Measurements from ENCODE around the gene CCDC88C. TPM values are rescaled to one million over a fixed set of nuclear protein-coding genes. Genes with fewer than 3 reads are reported as not detected.

Gene CCDC88C
- total and polyA plus RNA-seq, 2 experiments from 2014 or later, result 23.6 to 60.7 TPM

DNA sequence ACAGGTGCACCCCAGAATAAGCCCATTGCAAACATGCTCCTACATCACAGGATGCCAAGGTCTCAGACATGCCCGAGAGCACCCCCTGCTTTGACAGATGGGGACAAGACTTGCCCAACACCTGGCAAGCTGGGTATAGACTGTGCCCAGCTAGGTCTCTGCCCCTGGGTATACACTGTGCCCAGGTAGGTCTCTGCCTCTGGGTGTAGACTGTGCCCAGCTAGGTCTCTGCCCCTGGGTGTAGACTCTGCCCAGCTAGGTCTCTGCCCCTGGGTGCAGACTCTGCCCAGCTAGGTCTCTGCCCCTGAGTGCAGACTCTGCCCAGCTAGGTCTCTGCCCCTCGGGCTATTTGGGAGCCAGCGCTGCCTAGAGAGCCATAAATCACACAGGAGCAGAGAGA is 85.9 kb downstream of the CCDC88C start:
- H3K4me3 Mint-ChIP-seq, result no peak overlapping the region
- H3K27me3 ChIP-seq (ENCODE audit: insufficient read depth), result no peaks in the 10 kb centered on the region

More for the DNA sequence above, 85.9 kb downstream of the CCDC88C start:
- Histone ChIP-seq H2AFZ (no peak overlapping the region), H3K4me2 (no peak overlapping the region), H3K4me3 (no peak overlapping the region), H3K4me1 (ENCODE audit: insufficient read depth) (no peaks in the 10 kb centered on the region), H3K27ac (ENCODE audit: low read depth) (no peak overlapping the region), H3K9me2 (ENCODE audit: insufficient read depth) (no peaks in the 10 kb centered on the region), H3F3A (replicated peaks; ENCODE audit: low read depth) (no peaks in the 10 kb centered on the region), H3K79me2 (replicated peaks; ENCODE audit: insufficient read depth) (no peaks in the 10 kb centered on the region), H4K20me1 (replicated peaks; ENCODE audit: insufficient read depth) (no peaks in the 10 kb centered on the region; the same call in 1 of the 2 replicates), H3K36me3 (ENCODE audit: insufficient read depth) (no peaks in the 10 kb centered on the region)
- H3K9me3 Mint-ChIP-seq, result no peaks in the 10 kb centered on the region
- ATAC-seq (no peak), DNase-seq (ENCODE audit: low spot score) (no peak)
- H3K4me1 Mint-ChIP-seq, result peaks cover 2% of the 10 kb centered on the region; the same call in 2 of the 3 replicates
- no peak overlapping the region for H3K27ac Mint-ChIP-seq
- peaks cover 9% of the 10 kb centered on the region for H3K27me3 Mint-ChIP-seq (ENCODE audit: insufficient read depth, low read depth, poor library complexity)
- H3K36me3 Mint-ChIP-seq (ENCODE audit: low read depth), result peaks cover 9% of the 10 kb centered on the region; the same call in 2 of the 3 replicates
- no peak for TF ChIP-seq JUNB (IDR thresholded peaks at IDR 0.05; ENCODE audit: unreplicated experiment)
- TF ChIP-seq ZNF331 (CRISPR knock-in tag; IDR thresholded peaks at IDR 0.05; ENCODE audit: low read depth), result no peak
- no peak for TF ChIP-seq EZH2 (IDR thresholded peaks at IDR 0.05; ENCODE audit: low read depth, unreplicated experiment)
- TF ChIP-seq EZH2phosphoT487 (IDR thresholded peaks at IDR 0.05; ENCODE audit: unreplicated experiment), result no peak
- TF ChIP-seq NANOG (IDR thresholded peaks at IDR 0.05; ENCODE audit: borderline replicate concordance), result no peak
- TF ChIP-seq, protein P1, sequence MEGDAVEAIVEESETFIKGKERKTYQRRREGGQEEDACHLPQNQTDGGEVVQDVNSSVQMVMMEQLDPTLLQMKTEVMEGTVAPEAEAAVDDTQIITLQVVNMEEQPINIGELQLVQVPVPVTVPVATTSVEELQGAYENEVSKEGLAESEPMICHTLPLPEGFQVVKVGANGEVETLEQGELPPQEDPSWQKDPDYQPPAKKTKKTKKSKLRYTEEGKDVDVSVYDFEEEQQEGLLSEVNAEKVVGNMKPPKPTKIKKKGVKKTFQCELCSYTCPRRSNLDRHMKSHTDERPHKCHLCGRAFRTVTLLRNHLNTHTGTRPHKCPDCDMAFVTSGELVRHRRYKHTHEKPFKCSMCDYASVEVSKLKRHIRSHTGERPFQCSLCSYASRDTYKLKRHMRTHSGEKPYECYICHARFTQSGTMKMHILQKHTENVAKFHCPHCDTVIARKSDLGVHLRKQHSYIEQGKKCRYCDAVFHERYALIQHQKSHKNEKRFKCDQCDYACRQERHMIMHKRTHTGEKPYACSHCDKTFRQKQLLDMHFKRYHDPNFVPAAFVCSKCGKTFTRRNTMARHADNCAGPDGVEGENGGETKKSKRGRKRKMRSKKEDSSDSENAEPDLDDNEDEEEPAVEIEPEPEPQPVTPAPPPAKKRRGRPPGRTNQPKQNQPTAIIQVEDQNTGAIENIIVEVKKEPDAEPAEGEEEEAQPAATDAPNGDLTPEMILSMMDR (conservative IDR thresholded peaks at IDR 0.05; ENCODE audit: low read depth in 2 of 2), result no peak
- TF ChIP-seq, protein P2, sequence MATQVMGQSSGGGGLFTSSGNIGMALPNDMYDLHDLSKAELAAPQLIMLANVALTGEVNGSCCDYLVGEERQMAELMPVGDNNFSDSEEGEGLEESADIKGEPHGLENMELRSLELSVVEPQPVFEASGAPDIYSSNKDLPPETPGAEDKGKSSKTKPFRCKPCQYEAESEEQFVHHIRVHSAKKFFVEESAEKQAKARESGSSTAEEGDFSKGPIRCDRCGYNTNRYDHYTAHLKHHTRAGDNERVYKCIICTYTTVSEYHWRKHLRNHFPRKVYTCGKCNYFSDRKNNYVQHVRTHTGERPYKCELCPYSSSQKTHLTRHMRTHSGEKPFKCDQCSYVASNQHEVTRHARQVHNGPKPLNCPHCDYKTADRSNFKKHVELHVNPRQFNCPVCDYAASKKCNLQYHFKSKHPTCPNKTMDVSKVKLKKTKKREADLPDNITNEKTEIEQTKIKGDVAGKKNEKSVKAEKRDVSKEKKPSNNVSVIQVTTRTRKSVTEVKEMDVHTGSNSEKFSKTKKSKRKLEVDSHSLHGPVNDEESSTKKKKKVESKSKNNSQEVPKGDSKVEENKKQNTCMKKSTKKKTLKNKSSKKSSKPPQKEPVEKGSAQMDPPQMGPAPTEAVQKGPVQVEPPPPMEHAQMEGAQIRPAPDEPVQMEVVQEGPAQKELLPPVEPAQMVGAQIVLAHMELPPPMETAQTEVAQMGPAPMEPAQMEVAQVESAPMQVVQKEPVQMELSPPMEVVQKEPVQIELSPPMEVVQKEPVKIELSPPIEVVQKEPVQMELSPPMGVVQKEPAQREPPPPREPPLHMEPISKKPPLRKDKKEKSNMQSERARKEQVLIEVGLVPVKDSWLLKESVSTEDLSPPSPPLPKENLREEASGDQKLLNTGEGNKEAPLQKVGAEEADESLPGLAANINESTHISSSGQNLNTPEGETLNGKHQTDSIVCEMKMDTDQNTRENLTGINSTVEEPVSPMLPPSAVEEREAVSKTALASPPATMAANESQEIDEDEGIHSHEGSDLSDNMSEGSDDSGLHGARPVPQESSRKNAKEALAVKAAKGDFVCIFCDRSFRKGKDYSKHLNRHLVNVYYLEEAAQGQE (IDR thresholded peaks at IDR 0.05; ENCODE audit: unreplicated experiment), result no peak
- TF ChIP-seq POLR2AphosphoS5 (IDR thresholded peaks at IDR 0.05; ENCODE audit: low read depth), result no peak
- no peak for TF ChIP-seq CREB1 (CRISPR knock-in tag; IDR thresholded peaks at IDR 0.05; ENCODE audit: low read depth)
- no peak for TF ChIP-seq ZNF114 (CRISPR knock-in tag; IDR thresholded peaks at IDR 0.05)
- TF ChIP-seq, protein P3, sequence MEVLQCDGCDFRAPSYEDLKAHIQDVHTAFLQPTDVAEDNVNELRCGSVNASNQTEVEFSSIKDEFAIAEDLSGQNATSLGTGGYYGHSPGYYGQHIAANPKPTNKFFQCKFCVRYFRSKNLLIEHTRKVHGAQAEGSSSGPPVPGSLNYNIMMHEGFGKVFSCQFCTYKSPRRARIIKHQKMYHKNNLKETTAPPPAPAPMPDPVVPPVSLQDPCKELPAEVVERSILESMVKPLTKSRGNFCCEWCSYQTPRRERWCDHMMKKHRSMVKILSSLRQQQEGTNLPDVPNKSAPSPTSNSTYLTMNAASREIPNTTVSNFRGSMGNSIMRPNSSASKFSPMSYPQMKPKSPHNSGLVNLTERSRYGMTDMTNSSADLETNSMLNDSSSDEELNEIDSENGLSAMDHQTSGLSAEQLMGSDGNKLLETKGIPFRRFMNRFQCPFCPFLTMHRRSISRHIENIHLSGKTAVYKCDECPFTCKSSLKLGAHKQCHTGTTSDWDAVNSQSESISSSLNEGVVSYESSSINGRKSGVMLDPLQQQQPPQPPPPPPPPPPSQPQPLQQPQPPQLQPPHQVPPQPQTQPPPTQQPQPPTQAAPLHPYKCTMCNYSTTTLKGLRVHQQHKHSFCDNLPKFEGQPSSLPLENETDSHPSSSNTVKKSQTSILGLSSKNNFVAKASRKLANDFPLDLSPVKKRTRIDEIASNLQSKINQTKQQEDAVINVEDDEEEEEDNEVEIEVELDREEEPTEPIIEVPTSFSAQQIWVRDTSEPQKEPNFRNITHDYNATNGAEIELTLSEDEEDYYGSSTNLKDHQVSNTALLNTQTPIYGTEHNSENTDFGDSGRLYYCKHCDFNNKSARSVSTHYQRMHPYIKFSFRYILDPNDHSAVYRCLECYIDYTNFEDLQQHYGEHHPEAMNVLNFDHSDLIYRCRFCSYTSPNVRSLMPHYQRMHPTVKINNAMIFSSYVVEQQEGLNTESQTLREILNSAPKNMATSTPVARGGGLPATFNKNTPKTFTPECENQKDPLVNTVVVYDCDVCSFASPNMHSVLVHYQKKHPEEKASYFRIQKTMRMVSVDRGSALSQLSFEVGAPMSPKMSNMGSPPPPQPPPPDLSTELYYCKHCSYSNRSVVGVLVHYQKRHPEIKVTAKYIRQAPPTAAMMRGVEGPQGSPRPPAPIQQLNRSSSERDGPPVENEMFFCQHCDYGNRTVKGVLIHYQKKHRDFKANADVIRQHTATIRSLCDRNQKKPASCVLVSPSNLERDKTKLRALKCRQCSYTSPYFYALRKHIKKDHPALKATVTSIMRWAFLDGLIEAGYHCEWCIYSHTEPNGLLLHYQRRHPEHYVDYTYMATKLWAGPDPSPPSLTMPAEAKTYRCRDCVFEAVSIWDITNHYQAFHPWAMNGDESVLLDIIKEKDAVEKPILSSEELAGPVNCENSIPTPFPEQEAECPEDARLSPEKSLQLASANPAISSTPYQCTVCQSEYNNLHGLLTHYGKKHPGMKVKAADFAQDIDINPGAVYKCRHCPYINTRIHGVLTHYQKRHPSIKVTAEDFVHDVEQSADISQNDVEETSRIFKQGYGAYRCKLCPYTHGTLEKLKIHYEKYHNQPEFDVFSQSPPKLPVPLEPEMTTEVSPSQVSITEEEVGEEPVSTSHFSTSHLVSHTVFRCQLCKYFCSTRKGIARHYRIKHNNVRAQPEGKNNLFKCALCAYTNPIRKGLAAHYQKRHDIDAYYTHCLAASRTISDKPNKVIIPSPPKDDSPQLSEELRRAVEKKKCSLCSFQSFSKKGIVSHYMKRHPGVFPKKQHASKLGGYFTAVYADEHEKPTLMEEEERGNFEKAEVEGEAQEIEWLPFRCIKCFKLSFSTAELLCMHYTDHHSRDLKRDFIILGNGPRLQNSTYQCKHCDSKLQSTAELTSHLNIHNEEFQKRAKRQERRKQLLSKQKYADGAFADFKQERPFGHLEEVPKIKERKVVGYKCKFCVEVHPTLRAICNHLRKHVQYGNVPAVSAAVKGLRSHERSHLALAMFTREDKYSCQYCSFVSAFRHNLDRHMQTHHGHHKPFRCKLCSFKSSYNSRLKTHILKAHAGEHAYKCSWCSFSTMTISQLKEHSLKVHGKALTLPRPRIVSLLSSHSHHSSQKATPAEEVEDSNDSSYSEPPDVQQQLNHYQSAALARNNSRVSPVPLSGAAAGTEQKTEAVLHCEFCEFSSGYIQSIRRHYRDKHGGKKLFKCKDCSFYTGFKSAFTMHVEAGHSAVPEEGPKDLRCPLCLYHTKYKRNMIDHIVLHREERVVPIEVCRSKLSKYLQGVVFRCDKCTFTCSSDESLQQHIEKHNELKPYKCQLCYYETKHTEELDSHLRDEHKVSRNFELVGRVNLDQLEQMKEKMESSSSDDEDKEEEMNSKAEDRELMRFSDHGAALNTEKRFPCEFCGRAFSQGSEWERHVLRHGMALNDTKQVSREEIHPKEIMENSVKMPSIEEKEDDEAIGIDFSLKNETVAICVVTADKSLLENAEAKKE (CRISPR knock-in tag; IDR thresholded peaks at IDR 0.05), result no peak
- TF ChIP-seq, protein P4, sequence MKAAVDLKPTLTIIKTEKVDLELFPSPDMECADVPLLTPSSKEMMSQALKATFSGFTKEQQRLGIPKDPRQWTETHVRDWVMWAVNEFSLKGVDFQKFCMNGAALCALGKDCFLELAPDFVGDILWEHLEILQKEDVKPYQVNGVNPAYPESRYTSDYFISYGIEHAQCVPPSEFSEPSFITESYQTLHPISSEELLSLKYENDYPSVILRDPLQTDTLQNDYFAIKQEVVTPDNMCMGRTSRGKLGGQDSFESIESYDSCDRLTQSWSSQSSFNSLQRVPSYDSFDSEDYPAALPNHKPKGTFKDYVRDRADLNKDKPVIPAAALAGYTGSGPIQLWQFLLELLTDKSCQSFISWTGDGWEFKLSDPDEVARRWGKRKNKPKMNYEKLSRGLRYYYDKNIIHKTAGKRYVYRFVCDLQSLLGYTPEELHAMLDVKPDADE (IDR thresholded peaks at IDR 0.05), result no peak
- no peak for TF ChIP-seq STAT1 (IDR thresholded peaks at IDR 0.05; ENCODE audit: unreplicated experiment)
